Right hindlimb (tissue), 1 donor: ENCODE results near the gene STARD3.
"Not testable (repeated sequence)": the region's sequence is repeated elsewhere in the genome, so short reads cannot be mapped to it uniquely, and the experiment has no call there.

ENCODE experiments used
- DNase-seq: peaks from one replicate; pipeline ENCODE4 v3.0.0-alpha.2; 2018

Gene STARD3

DNA sequence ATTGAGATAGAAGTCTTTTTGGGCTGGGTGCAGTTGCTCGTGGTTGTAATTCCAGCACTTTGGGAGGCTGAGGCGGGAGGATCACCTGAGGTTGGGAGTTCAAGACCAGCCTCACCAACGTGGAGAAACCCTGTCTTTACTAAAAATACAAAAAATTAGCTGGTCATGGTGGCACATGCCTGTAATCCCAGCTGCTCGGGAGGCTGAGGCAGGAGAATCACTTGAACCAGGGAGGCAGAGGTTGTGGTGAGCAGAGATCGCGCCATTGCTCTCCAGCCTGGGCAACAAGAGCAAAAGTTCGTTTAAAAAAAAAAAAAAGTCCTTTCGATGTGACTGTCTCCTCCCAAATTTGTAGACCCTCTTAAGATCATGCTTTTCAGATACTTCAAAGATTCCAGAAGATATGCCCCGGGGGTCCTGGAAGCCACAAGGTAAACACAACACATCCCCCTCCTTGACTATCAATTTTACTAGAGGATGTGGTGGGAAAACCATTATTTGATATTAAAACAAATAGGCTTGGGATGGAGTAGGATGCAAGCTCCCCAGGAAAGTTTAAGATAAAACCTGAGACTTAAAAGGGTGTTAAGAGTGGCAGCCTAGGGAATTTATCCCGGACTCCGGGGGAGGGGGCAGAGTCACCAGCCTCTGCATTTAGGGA, 62.3 kb downstream of the STARD3 start:
- not testable (repeated sequence) for DNase-seq

DNA sequence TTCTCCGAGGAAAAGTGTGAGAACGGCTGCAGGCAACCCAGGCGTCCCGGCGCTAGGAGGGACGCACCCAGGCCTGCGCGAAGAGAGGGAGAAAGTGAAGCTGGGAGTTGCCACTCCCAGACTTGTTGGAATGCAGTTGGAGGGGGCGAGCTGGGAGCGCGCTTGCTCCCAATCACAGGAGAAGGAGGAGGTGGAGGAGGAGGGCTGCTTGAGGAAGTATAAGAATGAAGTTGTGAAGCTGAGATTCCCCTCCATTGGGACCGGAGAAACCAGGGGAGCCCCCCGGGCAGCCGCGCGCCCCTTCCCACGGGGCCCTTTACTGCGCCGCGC, 62.8 kb downstream of the STARD3 start, which contains the start of gene ERBB2:
TSS of gene ERBB2 (plus strand) at position 247 of the 330 bp plus-strand sequence. CDS start 175 bp downstream, outside the sequence.
- DNase-seq: peak; percentile 86

DNA sequence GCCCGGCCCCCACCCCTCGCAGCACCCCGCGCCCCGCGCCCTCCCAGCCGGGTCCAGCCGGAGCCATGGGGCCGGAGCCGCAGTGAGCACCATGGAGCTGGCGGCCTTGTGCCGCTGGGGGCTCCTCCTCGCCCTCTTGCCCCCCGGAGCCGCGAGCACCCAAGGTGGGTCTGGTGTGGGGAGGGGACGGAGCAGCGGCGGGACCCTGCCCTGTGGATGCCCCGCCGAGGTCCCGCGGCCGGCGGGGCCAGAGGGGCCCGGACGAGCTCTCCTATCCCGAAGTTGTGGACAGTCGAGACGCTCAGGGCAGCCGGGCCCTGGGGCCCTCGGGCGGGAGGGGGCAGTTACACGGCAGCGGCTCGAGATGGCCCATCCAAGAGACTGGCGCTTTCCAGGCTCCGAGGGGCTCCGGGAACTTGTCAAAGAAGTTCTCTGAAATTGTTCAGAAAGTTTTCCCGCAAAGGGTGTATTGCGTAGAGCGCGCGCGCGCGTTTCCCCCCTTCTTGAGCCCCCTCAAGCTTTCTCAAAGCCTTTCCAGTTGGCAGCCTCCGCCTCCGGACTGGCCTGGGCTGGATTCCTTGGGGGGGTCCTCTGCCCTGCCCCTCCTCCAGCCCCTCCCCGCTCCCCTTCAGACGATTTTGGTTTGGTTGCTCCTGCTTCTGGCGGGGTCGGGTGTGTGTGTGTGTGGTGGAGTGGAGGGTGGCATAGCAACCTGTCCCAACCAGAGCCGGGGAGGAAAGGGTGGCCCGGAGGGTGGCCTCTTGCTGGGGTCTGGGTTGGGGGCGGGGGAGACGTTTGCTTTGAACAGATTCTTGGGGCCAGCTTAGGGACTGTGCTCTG, 63.4 kb downstream of the STARD3 start:
- peak; percentile 86 for DNase-seq

DNA sequence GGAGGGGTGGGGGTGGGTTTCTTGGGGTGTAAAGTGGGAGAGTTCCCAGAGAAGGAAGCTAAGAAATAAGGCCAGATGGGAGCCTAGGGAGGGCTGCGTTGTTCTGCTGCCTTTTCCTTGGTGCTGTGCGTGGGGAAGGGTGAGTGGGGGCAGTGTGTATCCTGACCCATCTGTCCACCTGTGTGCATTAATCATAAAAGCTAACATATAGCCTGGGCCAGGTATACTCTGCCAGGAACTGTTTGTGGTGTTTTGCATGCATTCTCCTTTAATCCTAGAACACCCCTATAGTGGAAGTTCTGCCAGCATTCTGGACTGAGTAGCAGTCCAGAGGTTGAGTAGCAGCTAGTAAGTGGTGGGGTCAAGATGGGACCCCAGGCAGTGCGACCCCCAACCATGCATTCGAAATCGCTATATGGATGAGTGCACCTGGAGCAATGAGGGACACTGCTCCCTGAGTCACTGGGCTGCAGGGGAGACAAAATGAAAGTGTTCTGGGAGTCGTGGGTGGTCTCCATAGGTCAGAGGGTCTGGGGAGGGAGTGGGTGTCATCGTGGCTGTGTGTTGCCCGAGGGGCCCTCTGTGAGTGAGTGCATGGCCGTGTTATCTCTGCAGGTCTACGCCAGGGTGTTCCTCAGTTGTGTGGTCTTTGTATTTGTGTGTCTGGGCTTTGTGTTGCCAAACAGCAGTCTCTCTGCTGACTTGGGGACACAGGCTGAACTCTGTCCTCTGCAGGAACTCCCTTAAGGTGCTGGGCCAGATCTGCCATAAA, 64.3 kb downstream of the STARD3 start:
- DNase-seq: no peak

DNA sequence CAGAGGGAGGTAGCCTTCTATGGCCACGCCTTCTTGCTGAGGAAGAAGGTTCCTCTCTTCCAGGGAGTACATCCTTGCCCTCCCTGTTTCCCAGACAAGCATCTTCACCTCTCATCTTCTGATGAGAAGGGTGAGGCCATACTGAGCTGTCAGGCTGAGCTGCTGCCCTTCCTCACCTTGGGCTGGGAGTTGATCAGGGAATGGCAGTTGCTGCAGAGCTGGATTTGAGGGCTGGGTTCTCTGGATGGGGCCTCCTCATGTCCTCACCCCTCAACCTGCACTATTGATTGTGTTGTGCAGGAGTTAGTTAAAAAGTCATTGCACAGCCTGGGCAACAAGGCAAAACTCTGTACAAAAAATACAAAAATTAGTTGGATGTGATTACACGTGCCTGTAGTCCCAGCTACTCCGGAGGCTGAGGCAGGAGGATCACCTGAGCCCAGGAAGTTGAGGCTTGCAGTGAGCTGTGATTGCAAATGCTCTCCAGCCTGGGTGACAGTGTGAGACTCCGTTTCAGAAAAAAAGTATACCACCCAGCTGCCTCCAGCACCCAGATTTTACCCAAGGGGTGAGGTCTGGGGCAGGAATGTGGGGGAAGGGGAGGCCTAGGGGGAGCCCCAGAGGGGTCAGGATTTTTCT, 65.0 kb downstream of the STARD3 start:
- DNase-seq: no peak

DNA sequence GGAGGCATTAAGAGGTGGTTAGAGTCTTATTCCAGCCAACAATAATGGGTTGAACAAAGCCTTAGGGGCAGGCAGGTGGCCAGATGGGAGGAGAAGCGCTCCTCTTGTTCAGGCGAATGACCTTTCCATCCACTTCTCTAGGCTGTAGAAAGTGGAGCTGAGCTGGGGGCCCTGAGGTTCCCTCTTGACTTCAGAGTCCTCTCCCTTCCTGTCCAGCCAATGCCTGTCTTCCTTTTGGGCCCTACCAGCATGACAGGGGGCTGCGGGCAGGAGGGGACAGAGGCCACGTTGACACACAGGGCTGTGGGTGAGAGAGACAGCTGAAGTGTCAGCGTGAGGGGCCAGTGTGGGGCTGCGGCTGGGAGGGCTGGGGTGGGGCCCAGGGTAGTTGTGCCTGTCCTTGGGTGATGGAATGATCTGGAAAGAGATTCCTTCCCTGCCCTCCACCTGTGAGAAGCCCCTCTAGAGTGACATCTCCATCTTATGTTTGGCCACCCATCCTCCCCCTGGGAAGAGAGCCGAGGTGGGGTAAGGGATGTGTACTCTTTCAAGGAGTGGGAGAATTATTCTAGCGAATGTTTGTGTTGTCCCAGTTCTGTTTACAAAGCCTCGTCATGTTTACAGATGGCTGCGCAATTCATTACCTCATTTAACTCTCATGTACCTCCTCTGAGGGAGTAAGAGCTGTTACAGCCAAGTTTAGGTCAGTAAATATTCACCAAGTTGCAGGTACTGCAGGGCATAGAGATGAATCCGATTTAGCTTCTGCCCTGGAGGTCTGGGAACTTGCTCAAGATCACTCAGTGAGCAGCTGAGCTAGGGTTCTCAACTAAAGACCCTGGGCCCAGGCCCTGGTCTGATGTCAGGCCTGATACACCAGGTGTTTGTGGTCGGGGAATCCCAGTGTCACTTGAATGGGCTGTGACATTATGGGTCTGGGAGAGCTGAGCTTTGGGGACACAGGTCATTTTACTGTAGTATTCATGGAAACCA, 66.3 kb downstream of the STARD3 start:
- no peak for DNase-seq

DNA sequence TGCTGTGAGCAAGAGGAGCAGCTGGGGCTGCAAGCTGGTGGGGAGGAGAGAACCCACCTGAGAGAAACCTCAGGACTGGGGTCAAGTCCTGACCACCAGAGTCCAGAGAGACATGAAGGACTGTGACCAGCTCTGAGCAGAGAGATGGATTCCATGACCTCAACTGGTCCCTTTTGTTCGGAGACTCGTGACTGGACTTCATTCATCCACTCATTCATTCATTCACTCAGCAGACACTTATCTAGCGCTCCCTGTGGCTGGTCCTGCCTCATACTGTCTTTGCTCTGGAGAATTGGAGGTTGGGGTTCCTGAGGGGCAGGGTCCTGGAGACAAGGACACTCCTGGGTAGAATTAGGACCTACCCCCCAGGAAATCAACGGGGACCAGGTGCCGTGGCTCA, 67.0 kb downstream of the STARD3 start:
- DNase-seq: no peak

DNA sequence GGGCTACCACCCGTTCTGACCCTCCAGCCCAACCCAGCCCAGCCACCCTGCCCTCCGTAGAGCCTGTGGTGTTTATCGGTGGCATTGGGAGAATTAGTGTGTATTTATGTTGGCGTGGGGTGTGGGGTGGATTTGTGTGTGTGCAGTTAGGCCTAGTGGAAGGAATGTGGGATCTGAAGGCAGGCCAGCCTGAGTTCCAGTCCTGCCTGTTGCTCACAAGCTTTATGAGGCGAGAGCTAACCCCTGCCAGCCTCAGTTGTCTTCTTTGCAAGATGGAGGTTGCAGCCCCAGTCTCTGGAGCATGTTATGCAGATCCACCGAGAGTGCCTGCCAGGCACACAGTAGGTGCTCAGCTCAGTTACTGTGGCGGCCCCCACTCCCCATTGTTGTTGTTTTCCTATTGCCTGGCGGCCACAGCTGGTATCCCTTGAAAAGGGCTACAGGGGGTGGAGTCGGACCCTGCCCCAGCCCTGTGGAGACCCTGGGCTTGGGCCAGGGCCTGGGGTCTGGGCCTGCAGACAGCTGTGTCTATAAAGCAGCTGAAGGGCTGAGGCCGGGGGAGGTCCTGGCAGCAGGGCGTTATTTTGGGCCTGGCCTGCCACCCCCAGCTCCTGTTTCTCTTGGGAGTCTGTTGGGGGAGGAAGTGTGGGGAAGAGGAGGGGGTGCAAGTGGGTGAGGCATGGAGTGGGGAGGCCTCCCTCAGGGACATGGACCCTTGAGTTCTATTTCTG, 68.0 kb downstream of the STARD3 start:
- no peak for DNase-seq

DNA sequence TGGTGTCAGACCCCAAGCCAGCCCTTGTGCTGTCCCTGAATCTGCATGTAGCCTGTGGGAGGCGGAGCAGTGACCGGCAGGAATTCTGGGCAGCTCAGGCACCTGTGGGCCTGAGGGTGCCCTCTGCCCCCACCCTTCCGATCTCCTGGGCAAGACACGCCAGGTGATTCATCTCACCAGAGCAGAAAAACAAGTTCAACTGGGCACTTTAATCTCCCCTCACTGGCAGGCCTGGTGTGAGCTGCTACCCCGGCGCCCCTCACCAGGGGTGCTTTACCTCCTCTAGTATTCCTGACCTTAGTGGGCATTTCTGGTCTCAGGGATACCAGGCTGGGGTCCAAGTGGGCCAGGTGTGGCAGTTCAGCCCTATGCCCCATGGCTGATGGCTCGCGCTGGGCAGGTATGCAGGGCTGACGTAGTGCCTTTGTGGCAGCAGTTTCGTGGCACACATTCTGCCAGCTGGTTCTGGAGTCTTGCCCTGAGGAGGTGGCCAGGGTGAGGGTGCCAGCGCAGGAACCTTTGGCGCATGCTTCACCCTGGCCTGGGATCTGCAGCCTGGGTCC, 68.9 kb downstream of the STARD3 start:
- no peak for DNase-seq

DNA sequence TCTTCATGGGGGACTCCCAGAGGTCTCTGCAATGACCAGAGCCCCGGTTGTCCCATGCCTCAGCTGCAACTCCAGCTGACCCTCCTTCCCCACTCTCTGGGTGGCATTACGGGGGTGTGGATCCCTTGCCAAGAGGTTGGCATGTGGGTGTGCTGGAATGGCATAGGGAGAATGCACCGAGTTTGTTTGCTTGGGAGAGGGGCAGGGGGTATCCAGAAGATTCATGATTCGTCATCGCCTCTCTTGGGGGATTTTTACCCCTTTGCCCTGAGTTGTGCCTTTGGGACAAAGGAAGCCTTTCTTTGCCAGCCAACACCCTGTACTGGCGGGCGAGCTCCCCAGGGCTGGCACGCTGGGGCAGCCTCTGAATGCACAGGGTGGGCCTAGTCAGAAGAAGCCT, 69.4 kb downstream of the STARD3 start:
- DNase-seq: no peak

DNA sequence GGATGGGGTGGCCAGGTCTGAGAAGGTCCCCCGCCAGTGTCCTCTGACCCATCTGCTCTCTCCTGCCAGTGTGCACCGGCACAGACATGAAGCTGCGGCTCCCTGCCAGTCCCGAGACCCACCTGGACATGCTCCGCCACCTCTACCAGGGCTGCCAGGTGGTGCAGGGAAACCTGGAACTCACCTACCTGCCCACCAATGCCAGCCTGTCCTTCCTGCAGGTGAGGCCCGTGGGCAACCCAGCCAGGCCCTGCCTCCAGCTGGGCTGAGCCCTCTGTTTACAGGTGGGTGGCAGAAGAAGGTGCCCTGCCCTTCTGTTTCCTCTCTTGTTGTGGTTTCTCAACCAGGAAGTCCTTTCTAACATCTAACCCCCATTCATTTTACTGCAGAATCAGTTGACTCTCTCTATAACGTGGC, 70.0 kb downstream of the STARD3 start:
- DNase-seq: no peak

DNA sequence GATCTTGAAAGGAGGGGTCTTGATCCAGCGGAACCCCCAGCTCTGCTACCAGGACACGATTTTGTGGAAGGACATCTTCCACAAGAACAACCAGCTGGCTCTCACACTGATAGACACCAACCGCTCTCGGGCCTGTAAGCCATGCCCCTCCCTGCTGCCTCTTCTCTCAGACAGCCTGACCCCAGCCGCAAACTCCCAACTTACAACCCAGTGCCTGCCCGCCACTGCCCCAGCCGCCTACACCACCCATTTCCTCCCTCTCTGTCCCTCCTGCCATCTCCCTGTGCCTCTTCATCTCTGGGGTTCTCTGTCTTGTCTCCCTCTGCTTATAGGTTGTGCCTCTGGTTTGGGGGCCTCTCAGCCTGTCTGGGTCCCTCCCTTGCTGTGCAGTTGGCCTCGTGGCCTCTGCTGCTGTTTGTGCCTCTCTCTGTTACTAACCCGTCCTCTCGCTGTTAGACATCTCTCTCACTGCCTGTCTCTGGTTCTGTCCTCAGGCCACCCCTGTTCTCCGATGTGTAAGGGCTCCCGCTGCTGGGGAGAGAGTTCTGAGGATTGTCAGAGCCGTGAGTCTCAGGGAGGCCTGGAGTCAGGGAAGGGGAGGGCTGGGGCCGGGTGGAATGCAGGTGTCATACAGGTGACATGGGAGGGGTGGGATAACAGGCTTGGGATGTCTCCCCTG, 72.5 kb downstream of the STARD3 start:
- no peak for DNase-seq

DNA sequence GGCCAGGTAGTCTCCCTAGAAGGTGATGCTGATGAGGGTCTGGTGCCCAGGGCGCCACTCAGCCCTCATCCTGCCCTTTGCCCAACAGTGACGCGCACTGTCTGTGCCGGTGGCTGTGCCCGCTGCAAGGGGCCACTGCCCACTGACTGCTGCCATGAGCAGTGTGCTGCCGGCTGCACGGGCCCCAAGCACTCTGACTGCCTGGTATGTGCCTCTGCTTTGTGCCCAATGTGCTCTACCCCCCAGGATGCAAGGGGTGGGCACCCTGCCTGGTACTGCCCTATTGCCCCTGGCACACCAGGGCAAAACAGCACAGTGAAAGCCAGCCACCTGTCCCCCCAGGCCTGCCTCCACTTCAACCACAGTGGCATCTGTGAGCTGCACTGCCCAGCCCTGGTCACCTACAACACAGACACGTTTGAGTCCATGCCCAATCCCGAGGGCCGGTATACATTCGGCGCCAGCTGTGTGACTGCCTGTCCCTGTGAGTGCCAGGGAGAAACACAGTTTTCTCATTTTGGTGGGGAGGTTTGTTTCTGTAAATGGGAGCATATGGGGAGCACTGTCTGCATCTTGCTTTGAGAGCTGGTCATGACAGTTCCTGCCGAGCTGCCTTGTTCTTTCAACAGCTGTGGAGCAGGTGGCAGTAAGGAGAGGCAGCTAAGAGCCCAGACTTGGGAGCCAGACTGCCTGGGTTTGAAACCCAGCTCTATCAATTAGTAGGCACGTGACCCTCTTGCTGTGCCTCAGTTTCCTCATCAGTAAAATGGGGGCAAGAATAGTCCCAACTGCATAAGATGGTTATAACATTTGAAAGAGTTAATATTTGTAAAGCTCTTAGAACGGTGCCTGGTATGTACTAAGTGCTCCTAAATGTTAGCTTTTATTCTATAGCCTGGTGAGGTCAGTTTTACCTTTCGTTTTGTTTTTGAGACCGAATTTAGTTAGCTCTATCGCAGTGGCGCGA, 73.3 kb downstream of the STARD3 start:
- no peak for DNase-seq

DNA sequence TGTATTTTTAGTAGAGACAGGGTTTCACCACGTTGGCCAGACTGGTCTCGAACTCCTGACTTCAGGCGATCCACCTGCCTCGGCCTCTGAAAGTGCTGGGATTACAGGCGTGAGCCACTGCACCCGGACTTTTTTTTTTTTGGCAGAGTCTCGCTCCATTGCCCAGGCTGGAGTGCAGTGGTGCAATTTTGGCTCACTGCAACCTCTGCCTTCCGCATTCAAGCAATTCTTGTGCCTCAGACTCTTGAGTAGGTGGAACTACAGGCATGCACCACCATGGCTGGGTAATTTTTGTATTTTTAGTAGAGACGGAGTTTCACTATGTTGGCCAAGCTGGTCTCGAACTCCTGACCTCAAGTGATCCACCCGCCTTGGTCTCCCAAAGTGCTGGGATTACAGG, 74.1 kb downstream of the STARD3 start:
- not testable (repeated sequence) for DNase-seq

DNA sequence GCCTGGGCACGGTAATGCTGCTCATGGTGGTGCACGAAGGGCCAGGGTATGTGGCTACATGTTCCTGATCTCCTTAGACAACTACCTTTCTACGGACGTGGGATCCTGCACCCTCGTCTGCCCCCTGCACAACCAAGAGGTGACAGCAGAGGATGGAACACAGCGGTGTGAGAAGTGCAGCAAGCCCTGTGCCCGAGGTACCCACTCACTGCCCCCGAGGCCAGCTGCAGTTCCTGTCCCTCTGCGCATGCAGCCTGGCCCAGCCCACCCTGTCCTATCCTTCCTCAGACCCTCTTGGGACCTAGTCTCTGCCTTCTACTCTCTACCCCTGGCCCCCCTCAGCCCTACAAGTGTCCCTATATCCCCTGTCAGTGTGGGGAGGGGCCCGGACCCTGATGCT, 74.9 kb downstream of the STARD3 start:
- no peak for DNase-seq
